ENCODE measurements around the gene EID3. TPM values are rescaled to one million over a fixed set of nuclear protein-coding genes. Genes with fewer than 3 reads are reported as not detected.

The EID3 gene
- total RNA-seq, 1 experiment from 2014 or later: 3.0 TPM

- TF ChIP-seq POLR2AphosphoS5 (IDR thresholded peaks at IDR 0.05; ENCODE audit: low read depth, low read length) (peak; percentile 4; the same call in 1 of the 2 replicates), EZH2phosphoT487 (IDR thresholded peaks at IDR 0.05; ENCODE audit: borderline replicate concordance) (no peak)
- ChIA-PET RAD21 (ENCODE audit: low non-redundant PET in 1 of 2, low total read pairs in 2 of 2, uncharacterized antibody in 2 of 2, unreplicated experiment in 2 of 2) (no interaction called here), CTCF (no interaction called here), POLR2A (no interaction called here)
- BruUV-seq (replicated peaks): TSS peak; percentile 32
- DNase-seq (ENCODE audit: low read depth, low spot score): no peak
- Histone ChIP-seq H3K4me1 (ENCODE audit: control insufficient read depth in 1 of 2, insufficient read depth in 2 of 2, low read length in 2 of 2) (no peaks in the 10 kb centered on the region), H3K79me2 (ENCODE audit: insufficient read depth, low read length) (peaks cover 77% of the 10 kb centered on the region), H3K9me3 (ENCODE audit: control insufficient read depth in 1 of 2, insufficient read depth in 1 of 2, low read depth in 1 of 2, low read length in 2 of 2) (no peaks in the 10 kb centered on the region), H2AFZ (ENCODE audit: low read depth, low read length, poor library complexity, severe bottlenecking) (no peak overlapping the region), H3K4me3 (replicated peaks in 1 of 2; ENCODE audit: low read depth in 1 of 2, low read length in 2 of 2) (no peak overlapping the region), H4K20me1 (ENCODE audit: insufficient read depth) (peaks cover 36% of the 10 kb centered on the region; the same call in 1 of the 2 replicates), H3K4me2 (ENCODE audit: low read length) (no peak overlapping the region), H3K27ac (ENCODE audit: low read depth, low read length) (no peak overlapping the region), H3K27me3 (ENCODE audit: insufficient read depth, low read length) (no peaks in the 10 kb centered on the region), H3K9ac (ENCODE audit: low read length) (no peak overlapping the region), H3K36me3 (ENCODE audit: control insufficient read depth in 1 of 2, insufficient read depth in 2 of 2, low read length in 2 of 2) (peaks cover 46 to 71% of the 10 kb centered on the region in 2 experiments), H3K9me2 (ENCODE audit: insufficient read depth) (no peaks in the 10 kb centered on the region)
- no peak for ATAC-seq
- intact Hi-C loops (cut with micrococcal nuclease): no loop called here
Measured at GRCh38 chr12:104348994-104349494, 45.5 kb downstream of the EID3 start.

GRCh38 chr12:104350211-104351056 is 46.9 kb downstream of the EID3 start:
- TF ChIP-seq ZNF274 (IDR thresholded peaks at IDR 0.05; ENCODE audit: low read depth, low read length) (no peak), POLR2AphosphoS5 (IDR thresholded peaks at IDR 0.05; ENCODE audit: low read depth, low read length) (peak; percentile 16; the same call in 1 of the 2 replicates)
- H3K79me2 ChIP-seq (ENCODE audit: insufficient read depth, low read length): peaks cover 64% of the 10 kb centered on the region
- ATAC-seq (no peak), DNase-seq (ENCODE audit: low read depth, low spot score) (no peak)
- no peaks in the 10 kb centered on the region for H3K9me2 ChIP-seq (ENCODE audit: insufficient read depth)
- H3K4me2 ChIP-seq (ENCODE audit: low read length): no peak overlapping the region
- H3K36me3 ChIP-seq (ENCODE audit: control insufficient read depth in 1 of 2, insufficient read depth in 2 of 2, low read length in 2 of 2): peaks cover 42 to 66% of the 10 kb centered on the region in 2 experiments
- intact Hi-C loops (cut with micrococcal nuclease): no loop called here
- no peak overlapping the region for H2AFZ ChIP-seq (ENCODE audit: low read depth, low read length, poor library complexity, severe bottlenecking)
- ChIA-PET CTCF (no interaction called here), RAD21 (ENCODE audit: low non-redundant PET in 1 of 2, low total read pairs in 2 of 2, uncharacterized antibody in 2 of 2, unreplicated experiment in 2 of 2) (no interaction called here), POLR2A (no interaction called here)
- peaks cover 25% of the 10 kb centered on the region; the same call in 1 of the 2 replicates for H4K20me1 ChIP-seq (ENCODE audit: insufficient read depth)
- no peaks in the 10 kb centered on the region for H3K27me3 ChIP-seq (ENCODE audit: insufficient read depth, low read length)
- H3K4me3 ChIP-seq (replicated peaks in 1 of 2; ENCODE audit: low read depth in 1 of 2, low read length in 2 of 2): no peak overlapping the region
- H3K9me3 ChIP-seq (ENCODE audit: control insufficient read depth in 1 of 2, insufficient read depth in 1 of 2, low read depth in 1 of 2, low read length in 2 of 2): no peaks in the 10 kb centered on the region
- no TSS peak for BruUV-seq (replicated peaks)
- H3K27ac ChIP-seq (ENCODE audit: low read depth, low read length): no peak overlapping the region
- H3K4me1 ChIP-seq (ENCODE audit: control insufficient read depth in 1 of 2, insufficient read depth in 2 of 2, low read length in 2 of 2): no peaks in the 10 kb centered on the region
- no peak overlapping the region for H3K9ac ChIP-seq (ENCODE audit: low read length)
